Inflammatory macrophage (primary cell): Measurements from ENCODE around the gene RAD54L.
"Not testable (repeated sequence)": the region's sequence is repeated elsewhere in the genome, so short reads cannot be mapped to it uniquely, and the experiment has no call there.

Experiments
- DNase-seq, 2 donors: peaks; one replicate each; pipeline ENCODE4 v3.0.0-alpha.2; 2020 to 2022
- total RNA-seq, 18 experiments: gene quantifications; one replicate each; lab custom pipeline; 2026; ENCODE audit warnings: mixed read lengths in 6 of 18, inconsistent platforms in 2 of 18; lab: John Stamatoyannopoulos, UW

Gene RAD54L
- total RNA-seq = 2.2 to 9.7 (median 4.4) reads per million in 18 experiments

- DNase-seq = peak; percentile 98 to 99
Observed at GRCh38 chr1:46247436-46248121, at the start of gene RAD54L. Gene RAD54L, plus strand, starts transcription at chr1:46247763. Its CDS starts 643 bp downstream, at chr1:46248406.

- DNase-seq = peak; percentile 52 to 77
Observed at GRCh38 chr1:46197964-46198811, 49.4 kb upstream of the RAD54L start, which contains the start of gene POMGNT1. Gene POMGNT1, minus strand, starts transcription at chr1:46198434. Its CDS starts 613 bp downstream, at chr1:46197821.

DNA sequence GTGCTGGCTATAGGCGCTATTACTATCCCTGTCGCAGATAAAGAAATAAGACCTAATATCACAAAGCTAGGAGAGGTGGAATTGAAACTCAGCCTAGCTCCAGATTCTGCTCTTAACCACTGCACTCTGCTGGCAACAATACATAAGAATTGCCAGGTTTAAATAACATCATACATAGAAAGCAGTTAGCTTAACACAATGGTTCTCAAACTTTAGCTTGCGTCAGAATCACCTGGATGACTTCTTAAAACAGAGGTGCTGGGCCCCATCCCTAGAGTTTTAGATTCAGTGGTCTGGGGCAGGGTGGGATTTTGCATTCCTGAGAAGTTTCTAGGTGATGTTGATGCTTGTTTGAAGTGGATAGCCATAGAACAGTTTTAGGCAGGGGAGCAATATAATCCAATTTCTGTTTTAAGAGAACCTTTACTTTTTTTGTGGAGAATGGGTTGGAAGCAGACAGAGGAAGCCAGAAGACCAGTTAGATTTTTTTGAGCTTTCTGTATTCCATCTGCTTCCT, 48.3 kb upstream of the RAD54L start:
- no peak for DNase-seq

- no peak for DNase-seq
Observed at GRCh38 chr1:46203738-46204405, 43.7 kb upstream of the RAD54L start.

DNA sequence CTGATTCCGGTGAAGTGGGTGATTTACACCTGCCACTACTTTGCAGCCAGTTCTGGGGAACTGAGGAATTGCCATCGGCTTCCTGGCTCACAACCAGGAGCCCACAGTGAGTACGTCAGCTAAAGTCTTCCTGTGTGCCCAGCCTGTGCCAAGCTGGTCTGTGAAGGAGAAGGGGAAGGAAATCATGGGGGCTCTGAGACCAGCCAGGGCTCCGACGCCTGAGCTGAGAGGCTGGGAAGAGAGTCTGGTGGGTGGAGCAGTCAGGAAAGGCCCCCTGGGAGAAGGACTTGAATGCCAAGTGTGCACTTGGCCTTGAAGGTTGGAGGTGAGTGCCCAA, 43.2 kb upstream of the RAD54L start:
- DNase-seq = no peak

- no peak for DNase-seq
Observed at GRCh38 chr1:46205141-46205540, 42.4 kb upstream of the RAD54L start.

- peak in 1 of 2 donors; percentile 20 for DNase-seq
Observed at GRCh38 chr1:46205791-46206190, 41.8 kb upstream of the RAD54L start.

GRCh38 chr1:46206399-46206798, 41.2 kb upstream of the RAD54L start:
- DNase-seq = no peak

GRCh38 chr1:46210561-46210960, 37.0 kb upstream of the RAD54L start:
- no peak for DNase-seq

DNA sequence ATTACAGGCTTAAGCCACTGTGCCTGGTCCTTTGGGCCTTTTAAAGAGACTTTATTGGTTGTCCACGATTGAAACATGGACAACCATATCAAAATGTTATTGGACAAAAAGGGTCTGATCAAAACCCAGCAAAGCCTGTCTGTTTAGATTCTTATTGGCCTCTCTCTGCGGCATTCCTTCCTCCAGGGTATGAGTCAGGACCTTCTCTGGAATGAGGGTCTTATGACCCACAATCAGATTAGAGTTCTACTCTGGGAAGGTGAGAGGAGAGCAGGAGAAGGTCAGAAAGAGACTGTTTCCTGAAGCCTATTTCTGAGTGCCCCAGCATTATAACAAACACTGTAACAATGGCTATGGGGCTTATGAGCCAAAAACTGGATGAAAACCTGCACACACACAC, 36.5 kb upstream of the RAD54L start:
- no peak for DNase-seq

DNA sequence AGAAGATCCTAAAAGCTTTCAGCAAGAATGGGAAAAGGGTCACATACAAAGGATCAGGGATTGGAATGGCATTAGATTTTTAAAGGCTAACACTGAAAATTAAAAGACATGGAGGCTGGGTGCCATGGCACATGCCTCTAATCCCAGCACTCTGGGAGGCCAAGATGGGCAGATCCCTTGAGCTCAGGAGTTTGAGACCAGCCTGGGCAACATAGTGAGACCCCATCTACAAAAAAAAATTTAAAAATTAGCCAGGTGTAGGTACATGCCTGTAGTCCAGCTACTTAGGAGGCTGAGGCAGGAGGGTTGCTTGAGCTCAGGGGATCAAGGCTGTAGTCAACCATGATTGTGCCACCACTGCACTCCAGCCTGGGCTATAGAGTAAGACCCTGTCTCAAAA, 32.1 kb upstream of the RAD54L start:
- no peak for DNase-seq

DNA sequence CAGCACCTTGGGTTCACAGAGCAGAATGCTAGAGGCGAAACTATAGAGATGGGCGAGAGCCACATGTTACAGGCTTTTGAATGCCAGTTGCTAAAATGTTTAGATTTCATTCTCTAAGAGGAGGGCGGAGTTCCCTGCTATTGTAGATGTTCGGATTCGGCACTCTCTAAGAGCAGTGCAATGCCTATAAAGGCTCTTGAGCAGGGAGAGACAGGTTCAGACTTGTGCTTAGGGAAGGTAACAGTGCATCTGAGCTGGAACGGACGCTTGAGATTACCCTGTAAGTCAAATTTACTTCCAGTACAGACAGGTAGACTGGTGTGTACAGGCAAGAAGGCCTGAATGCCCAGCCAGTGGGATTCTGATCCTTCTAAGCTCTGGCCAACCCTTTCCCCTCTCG, 29.1 kb upstream of the RAD54L start:
- DNase-seq = no peak

- DNase-seq = no peak
Observed at GRCh38 chr1:46219551-46220520, 27.7 kb upstream of the RAD54L start.

- no peak for DNase-seq
Observed at GRCh38 chr1:46220808-46221207, 26.8 kb upstream of the RAD54L start.

- no peak for DNase-seq
Observed at GRCh38 chr1:46221749-46222148, 25.8 kb upstream of the RAD54L start.

GRCh38 chr1:46223055-46223454, 24.5 kb upstream of the RAD54L start:
- not testable (repeated sequence) for DNase-seq

DNA sequence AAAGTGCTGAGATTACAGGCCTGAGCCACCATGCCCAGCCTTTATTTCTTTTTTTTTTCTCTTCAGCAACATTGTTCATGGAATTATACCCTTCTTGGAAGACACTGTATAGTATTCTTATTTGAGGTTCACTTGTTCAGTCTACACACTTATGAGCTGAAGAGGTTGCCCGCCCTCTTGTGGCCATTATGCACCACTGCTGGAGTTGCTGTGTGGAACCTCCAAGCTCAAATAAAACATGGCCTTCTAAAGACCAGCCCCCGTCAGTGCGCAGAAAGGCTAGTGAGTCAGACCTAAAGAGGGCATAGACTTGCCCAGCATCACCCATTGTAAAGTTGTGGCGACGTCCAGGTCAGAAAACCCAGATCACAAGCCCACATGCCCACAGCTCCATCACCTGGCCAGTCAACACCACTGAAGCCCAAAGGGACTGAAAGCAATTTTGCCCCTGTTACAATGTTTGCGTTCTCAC, 24.1 kb upstream of the RAD54L start:
- DNase-seq = peak; percentile 77 to 83

GRCh38 chr1:46224966-46225365, 22.6 kb upstream of the RAD54L start:
- no peak for DNase-seq

DNA sequence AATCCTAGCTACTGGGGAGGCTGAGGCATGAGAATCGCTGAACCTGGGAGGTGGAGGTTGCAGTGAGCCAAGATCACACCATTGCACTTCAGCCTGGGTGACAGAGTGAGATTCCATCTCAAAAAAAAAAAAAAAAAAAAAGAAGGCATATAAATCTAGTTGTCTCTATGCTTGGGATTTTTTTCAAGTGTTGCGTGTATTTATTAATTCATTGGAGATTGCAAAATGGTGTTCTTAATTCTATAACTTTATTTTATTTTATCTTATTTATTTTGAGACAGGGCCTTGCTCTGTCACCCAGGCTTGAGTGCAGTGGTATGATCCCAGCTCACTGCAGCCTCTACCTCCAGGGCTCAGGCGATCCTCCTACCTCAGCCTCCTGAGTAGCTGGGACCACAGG, 16.3 kb upstream of the RAD54L start:
- not testable (repeated sequence) for DNase-seq

- no peak for DNase-seq
Observed at GRCh38 chr1:46236882-46237281, 10.7 kb upstream of the RAD54L start.

GRCh38 chr1:46238865-46239264, 8.7 kb upstream of the RAD54L start:
- peak; percentile 39 to 75 for DNase-seq

DNA sequence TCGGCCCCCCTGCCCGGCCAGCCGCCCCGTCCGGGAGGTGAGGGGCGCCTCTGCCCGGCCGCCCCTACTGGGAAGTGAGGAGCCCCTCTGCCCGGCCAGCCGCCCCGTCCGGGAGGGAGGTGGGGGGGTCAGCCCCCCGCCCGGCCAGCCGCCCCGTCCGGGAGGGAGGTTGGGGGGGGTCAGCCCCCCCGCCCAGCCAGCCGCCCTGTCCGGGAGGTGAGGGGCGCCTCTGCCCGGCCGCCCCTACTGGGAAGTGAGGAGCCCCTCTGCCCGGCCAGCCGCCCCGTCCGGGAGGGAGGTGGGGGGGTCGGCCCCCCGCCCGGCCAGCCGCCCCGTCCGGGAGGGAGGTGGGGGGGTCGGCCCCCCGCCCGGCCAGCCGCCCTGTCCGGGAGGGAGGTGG, 5.8 kb upstream of the RAD54L start:
- DNase-seq = not testable (repeated sequence)
